ENCODE results near the gene PIK3IP1.

GRCh38 chr22:31282748-31283468 is 9.4 kb downstream of the PIK3IP1 start:
- TF ChIP-seq POLR2A (IDR thresholded peaks at IDR 0.05) (no peak), CTCF (IDR thresholded peaks at IDR 0.05) (no peak)
